Psoas muscle (tissue), 8 donors: Measurements from ENCODE around the gene SCN9A. TPM values are rescaled to one million over a fixed set of nuclear protein-coding genes. Genes with fewer than 3 reads are reported as not detected.

Source experiments
- ATAC-seq, 4 donors: fragments of 200-7000 bp; cut with Tn5 transposase; one replicate each; pipeline ENCODE4 v1.9.1; 2020; ENCODE audit warnings: moderate library complexity in 3 of 4, mild to moderate bottlenecking in 2 of 4
- DNase-seq, 2 donors: peaks; one replicate each; pipeline ENCODE4 v3.0.0-alpha.2; 2020
- H3K27ac ChIP-seq: fragments of 200-600 bp; one replicate; pipeline ENCODE4 v1.8.0; 2022
- H3K27me3 ChIP-seq, 3 donors: fragments of 200-600 bp in 1 of 3; one replicate each; pipeline versions ENCODE4 v1.6.1 to v1.8.0; 2013 to 2022; ENCODE audit warnings: low read length in 2 of 3, mild to moderate bottlenecking in 2 of 3, moderate library complexity in 1 of 3; ENCODE audit not compliant: insufficient read depth in 3 of 3
- H3K36me3 ChIP-seq, 2 donors: fragments of 200-600 bp in 1 of 2; one replicate each; pipeline versions ENCODE4 v1.6.1 to v1.8.0; 2013 to 2022; ENCODE audit warnings: low read depth in 1 of 2, mild to moderate bottlenecking in 1 of 2, moderate library complexity in 1 of 2; ENCODE audit not compliant: insufficient read depth in 1 of 2
- H3K4me1 ChIP-seq: fragments of 200-600 bp; one replicate; pipeline ENCODE4 v1.8.0; 2022
- H3K4me3 ChIP-seq: fragments of 200-600 bp; one replicate; pipeline ENCODE4 v1.8.0; 2022; ENCODE audit warnings: mild to moderate bottlenecking
- H3K9me3 ChIP-seq: fragments of 200-600 bp; one replicate; pipeline ENCODE4 v1.8.0; 2022
- WGBS, 3 donors: extraction: QIAGEN DNeasy Blood & Tissue Kit; methylation state at CpG; one replicate each; pipeline versions ENCODE4 v1.1.6 to v1.1.7; 2013; 5-methylcytosine and 5-hydroxymethylcytosine counted together
- intact Hi-C, 2 donors: fragments of 100-400 bp; cut with DNase I; formaldehyde crosslinking; loops; one replicate each; pipeline versions ENCODE4 v1.11.0 to v1.14.2; 2022
- polyA plus RNA-seq, 3 donors: library from polyadenylated mRNA; stranded (reverse); fragments of 200-250 nt; gene quantifications; one replicate each; pipeline ENCODE4 v1.2.3, GENCODE V29; 2013
- total RNA-seq, 4 donors: library from RNA; stranded (reverse); fragmentation: NEBNext Ultra II Directional in 2 of 4; extraction: Animal tissue kit (Norgen Biotek cat#: 25700) in 2 of 4; gene quantifications; one replicate each; pipeline versions ENCODE4 v1.2.1 to v1.2.4, GENCODE V29; 2021 to 2023
- TF ChIP-seq, protein P1 (sequence below): fragments of 200-600 bp; IDR thresholded peaks from one replicate; pipeline ENCODE4 v1.8.0; 2022; ENCODE audit warnings: antibody characterized with exemption
- donor health status: healthy with polysubstance abuse.
- donor health status: DM: no; HTN: no; CAD: no; lungs with moderate emphysema.
- donor health status: Bipolar disorder and iron deficiency.
- donor health status: healthy.
- donor health status: DM: yes; HTN: yes; CAD: no.
- donor health status: DM: no; HTN: no; CAD: no.
- donor health status: DM: no; HTN: no; CAD: no.
- donor health status: DM: yes; HTN: yes; CAD: no.

Gene SCN9A
- total and polyA plus RNA-seq, 7 donors = 0.06 to 1.1 (median 0.34) TPM

DNA sequence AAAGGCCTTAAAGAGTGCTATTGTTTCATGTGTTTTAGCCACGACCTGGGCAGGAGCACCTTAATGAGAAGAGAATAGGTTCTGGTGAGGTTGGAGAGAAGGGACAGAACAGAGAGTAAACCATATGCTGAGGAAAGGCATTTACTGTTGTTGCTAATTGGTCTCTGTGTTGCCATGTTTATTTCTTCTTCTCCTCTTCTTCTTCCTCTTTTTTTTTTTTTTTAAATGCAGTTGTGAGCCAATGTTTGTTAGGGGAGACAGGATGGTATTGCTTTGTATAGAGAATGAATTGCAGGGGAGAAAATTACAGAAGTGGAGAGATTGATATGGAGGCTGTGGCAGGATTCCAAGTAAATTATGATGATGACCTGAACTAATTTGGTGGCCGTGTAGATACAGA, 2.6 kb downstream of the SCN9A start:
- intact Hi-C loops = no loop called here
- TF ChIP-seq, protein P1, sequence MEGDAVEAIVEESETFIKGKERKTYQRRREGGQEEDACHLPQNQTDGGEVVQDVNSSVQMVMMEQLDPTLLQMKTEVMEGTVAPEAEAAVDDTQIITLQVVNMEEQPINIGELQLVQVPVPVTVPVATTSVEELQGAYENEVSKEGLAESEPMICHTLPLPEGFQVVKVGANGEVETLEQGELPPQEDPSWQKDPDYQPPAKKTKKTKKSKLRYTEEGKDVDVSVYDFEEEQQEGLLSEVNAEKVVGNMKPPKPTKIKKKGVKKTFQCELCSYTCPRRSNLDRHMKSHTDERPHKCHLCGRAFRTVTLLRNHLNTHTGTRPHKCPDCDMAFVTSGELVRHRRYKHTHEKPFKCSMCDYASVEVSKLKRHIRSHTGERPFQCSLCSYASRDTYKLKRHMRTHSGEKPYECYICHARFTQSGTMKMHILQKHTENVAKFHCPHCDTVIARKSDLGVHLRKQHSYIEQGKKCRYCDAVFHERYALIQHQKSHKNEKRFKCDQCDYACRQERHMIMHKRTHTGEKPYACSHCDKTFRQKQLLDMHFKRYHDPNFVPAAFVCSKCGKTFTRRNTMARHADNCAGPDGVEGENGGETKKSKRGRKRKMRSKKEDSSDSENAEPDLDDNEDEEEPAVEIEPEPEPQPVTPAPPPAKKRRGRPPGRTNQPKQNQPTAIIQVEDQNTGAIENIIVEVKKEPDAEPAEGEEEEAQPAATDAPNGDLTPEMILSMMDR = no peak
- 41 to 58% (median 45%) methylated on average over 2 of the region's 2 CpGs for WGBS, 3 donors

DNA sequence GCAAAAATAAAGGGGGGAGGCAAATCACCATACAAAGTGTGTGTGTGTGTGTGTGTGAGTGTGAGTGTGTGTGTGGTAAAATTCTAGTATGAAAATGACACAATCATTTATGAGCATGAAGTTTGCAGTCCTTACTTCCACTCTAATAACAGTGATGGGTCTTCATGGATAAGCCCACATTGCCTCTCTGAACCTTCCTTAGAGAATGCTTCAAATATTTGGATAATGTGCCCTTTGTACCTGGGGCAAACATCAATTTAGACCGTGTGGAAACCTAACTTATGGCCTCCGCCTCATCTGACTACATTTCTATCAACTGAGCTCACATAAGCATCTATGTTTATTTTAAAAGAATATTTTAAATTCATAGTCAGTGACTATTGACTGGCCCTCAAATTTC, 3.7 kb downstream of the SCN9A start:
- 81 to 86% (median 85%) methylated on average over 2 of the region's 2 CpGs for WGBS, 3 donors
- intact Hi-C loops = no loop called here

More for the DNA sequence above, 2.6 kb downstream of the SCN9A start:
- Histone ChIP-seq H3K27me3 (no peaks in the 10 kb centered on the region), H3K4me3 (no peak overlapping the region), H3K27ac (no peak overlapping the region), H3K9me3 (no peaks in the 10 kb centered on the region), H3K4me1 (peaks cover 9% of the 10 kb centered on the region), H3K36me3 (no peaks in the 10 kb centered on the region)
- ATAC-seq = no peak
- no peak for DNase-seq

DNA sequence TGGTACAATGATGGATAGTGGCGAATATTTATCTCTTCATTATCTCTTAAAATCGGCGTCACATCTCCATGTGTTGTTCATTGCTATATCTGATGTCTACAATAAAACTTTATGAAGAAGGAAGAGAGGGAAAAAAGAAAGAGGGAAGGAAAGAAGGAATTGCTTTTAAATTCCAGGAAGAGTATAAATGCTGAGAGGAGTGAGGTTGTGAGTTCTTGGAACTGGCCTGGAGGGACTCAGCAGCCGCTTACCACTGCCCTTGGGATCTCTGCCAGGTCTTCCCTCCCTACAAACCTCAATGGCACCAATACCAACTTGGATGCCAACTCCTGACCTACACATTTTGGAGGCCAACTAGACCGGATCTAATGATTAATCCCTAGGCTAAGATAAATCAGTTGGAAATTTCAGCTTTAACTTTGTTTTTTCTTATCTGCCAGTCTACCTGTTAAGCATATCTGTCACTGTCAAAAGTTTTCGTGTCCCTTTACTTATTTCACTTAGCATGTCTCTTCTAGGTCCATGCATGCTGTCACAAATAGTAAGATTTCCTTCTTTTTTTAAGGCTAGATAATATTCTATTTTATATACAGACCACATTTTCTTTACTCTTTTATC, 9.8 kb downstream of the SCN9A start:
- no peak overlapping the region for H3K27ac ChIP-seq
- no peak for DNase-seq
- ATAC-seq = no peak
- intact Hi-C loops = no loop called here
- no peaks in the 10 kb centered on the region for H3K4me1 ChIP-seq
- H3K27me3 ChIP-seq = no peaks in the 10 kb centered on the region
- 71 to 79% (median 77%) methylated on average over 6 of the region's 6 CpGs for WGBS, 3 donors
- no peaks in the 10 kb centered on the region for H3K36me3 ChIP-seq
- H3K9me3 ChIP-seq = no peaks in the 10 kb centered on the region
- TF ChIP-seq, protein P1 = no peak
- no peak overlapping the region for H3K4me3 ChIP-seq

More for the DNA sequence above, 3.7 kb downstream of the SCN9A start:
- Histone ChIP-seq H3K9me3 (no peaks in the 10 kb centered on the region), H3K27ac (no peak overlapping the region), H3K4me1 (peaks cover 9% of the 10 kb centered on the region), H3K36me3 (no peaks in the 10 kb centered on the region), H3K27me3 (no peaks in the 10 kb centered on the region), H3K4me3 (no peak overlapping the region)
- DNase-seq (no peak), ATAC-seq (no peak)
- TF ChIP-seq, protein P1 = no peak

DNA sequence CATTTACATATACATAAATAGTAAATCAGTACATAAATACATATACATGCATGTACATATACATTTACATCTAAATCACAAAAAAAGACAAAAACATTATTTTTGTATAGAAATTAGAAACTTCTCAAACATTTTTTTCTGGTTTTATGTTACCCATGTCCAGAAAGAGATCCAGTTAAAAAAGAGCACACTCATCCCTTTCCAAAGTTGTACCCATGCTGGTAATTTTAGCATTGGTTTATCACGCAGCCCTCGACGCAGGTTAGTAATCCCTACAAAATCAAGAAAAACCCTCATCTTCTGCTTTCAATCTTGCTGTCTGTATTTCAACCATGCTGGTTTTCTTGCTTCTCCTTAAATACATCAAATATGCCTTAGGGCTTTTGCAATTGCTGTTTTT, 10.5 kb downstream of the SCN9A start:
- TF ChIP-seq, protein P1 = no peak
- 89 to 94% (median 93%) methylated on average over 3 of the region's 3 CpGs for WGBS, 3 donors
- no peak for ATAC-seq
- no peaks in the 10 kb centered on the region for H3K9me3 ChIP-seq
- no peak overlapping the region for H3K4me3 ChIP-seq
- no peaks in the 10 kb centered on the region for H3K36me3 ChIP-seq
- no peak overlapping the region for H3K27ac ChIP-seq
- no peaks in the 10 kb centered on the region for H3K4me1 ChIP-seq
- H3K27me3 ChIP-seq = no peaks in the 10 kb centered on the region
- DNase-seq = no peak
- intact Hi-C loops = no loop called here
